Measurements from ENCODE around the gene AGFG2.
"Not testable (repeated sequence)": the region's sequence is repeated elsewhere in the genome, so short reads cannot be mapped to it uniquely, and the experiment has no call there.

AGFG2 gene

GRCh38 chr7:100555701-100556100 lies 16.7 kb downstream of the AGFG2 start:
- no peak for DNase-seq

DNA sequence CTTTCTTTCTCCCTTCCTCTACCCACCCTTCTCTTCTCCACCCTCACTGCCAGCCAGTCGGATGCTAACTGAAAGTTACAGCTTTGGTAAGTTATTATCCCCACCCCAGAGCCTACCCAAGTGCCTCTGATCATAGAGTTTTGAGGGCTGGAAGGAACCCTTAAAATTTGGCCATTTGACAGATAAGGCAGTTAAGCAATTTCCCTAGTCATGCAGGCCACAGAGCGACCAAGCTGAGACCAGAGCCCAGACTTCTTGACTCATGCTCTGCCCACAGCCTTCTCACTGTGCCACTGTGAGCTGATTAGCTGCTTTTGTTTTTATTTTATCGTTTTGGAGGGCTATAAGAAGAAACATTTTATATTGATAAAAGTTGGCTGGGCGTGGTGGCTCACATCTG lies 17.5 kb downstream of the AGFG2 start:
- DNase-seq = no peak

- DNase-seq = no peak
Measured at GRCh38 chr7:100559127-100559526, 20.1 kb downstream of the AGFG2 start.

DNA sequence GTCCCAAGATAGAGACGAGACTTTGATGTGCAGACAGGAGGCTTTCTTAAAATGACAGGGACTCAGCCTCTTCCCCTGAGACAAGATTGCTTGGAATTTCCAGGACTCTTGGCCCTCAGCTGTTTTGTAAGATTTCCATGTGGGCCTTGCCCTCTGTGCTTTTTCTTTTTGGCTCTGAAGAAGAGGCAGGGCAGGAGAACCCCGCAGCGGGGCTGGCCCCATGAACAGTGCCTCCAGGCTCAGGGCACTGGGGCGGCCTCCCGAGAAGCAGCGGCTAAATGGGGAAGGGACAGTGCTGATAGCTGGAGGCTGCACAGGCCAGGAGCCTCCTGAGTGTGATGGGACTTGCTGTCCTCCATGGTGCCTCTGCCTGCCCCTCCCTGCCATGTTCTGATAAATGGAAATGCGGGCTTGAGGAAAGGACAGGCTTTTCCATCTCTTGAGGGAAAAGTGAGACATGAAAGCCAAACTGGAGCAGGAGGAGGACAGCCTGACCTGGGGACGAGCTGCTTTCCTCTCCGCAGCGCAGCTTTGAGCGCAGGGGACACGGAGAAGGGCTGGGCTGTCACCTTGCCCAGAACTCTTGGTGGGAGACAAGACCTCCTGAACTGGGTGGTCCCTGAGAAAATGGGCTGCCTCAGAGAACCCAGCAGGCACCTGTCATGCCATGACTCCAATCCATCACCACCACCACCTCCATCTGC lies 22.6 kb downstream of the AGFG2 start:
- DNase-seq = no peak

- DNase-seq = no peak
Measured at GRCh38 chr7:100562195-100563099, 23.4 kb downstream of the AGFG2 start.

DNA sequence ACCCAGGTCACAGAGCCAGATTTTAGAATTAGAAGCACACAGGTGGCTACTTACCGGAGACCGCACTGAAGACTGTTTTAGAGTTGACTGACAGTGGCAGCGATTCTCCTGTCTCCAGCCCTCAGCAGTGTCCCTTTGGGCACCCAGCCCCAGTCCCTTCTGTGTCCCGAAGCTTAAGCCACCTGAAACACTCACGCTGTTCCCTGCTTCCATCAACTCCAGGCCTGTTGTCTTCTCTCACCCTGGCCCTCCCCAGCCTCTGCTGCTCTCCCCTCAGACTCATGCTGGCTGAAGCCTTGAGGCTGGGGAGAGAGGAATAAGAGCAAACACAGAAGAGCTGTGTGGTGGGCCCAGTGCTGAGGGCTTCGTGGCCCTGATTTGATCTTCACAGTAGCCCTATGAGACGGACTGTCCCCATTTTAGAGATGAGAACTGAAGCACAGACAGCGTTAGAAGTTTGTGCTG lies 24.1 kb downstream of the AGFG2 start:
- DNase-seq = no peak

GRCh38 chr7:100563809-100564400 lies 24.9 kb downstream of the AGFG2 start:
- DNase-seq = peak; percentile 88

DNA sequence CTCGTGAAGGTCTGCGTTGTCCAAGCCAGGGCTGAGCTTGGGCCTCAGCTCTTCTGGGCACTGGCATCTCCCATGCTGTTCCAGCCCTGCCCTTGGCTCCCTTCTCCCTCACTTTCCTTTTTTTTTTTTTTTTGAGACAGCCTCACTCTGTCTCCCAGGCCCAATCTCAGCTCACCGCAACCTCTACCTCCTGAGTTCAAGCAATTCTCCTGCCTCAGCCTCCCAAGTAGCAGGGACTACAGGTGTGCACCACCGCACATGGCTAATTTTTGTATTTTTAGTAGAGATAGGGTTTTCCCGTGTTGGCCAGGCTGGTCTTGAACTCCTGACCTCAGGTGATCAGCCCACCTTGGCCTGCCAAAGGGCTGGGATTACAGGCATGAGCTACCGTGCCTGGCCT lies 25.4 kb downstream of the AGFG2 start:
- not testable (repeated sequence) for DNase-seq

GRCh38 chr7:100565133-100565571 lies 26.1 kb downstream of the AGFG2 start:
- DNase-seq = no peak

DNA sequence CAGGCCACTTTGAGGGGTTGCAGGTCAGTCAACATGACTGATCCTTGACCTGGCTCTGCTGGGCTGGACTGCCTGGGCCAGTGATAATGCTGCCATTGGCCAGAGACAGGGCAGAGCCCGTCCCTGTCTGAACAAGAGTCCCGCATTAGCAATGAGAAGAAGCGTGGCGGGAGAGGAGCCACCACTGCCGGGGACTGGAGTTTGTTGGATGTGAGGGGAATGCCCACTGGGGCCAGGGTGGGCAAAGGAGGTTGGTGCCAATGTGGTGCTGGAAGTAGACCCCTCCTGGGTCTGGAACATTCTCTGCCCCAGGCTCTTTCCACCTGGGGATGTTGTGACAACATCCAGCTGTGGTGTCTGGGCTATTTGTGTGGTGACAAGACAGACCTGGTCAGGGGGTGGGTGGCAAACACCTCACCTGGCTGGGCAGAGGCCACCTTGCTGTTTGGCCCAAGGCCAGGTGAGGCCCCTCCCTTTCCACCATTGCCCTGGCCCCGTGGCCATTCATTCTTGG lies 27.1 kb downstream of the AGFG2 start:
- DNase-seq = no peak

DNA sequence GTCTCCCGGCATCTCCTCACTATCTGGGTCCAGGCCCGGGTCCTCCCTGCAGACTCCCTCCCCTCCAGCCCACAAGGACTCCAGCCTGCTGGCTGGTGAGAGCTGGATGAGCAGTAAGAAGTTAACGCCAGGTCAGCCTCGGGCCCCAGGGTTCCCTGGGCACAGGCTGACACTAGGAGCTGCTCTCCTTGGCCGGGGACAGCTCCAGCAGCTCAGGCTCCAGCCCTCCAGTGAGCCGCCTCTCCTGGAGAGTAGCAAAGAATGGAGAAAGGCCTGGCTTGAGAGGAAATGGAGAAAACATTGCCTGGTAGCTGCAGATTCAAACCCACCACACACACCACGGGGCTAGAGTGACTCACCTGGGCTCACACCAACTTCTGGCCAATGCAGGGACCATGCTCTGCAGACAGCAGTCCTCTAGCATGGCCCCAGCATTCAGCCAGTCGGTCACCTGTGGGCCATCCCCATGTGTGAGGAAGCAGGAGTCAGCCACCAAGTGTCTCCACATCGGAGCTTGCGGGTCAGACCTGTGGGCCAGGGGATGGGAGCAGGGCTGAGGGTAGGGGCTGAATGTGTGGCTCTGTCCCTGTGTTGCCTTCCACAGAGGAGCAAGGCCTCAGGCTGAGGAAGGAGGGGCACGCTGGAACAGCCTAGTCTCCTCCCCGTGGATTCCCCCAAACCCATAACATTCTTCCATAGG lies 28.2 kb downstream of the AGFG2 start:
- no peak for DNase-seq

DNA sequence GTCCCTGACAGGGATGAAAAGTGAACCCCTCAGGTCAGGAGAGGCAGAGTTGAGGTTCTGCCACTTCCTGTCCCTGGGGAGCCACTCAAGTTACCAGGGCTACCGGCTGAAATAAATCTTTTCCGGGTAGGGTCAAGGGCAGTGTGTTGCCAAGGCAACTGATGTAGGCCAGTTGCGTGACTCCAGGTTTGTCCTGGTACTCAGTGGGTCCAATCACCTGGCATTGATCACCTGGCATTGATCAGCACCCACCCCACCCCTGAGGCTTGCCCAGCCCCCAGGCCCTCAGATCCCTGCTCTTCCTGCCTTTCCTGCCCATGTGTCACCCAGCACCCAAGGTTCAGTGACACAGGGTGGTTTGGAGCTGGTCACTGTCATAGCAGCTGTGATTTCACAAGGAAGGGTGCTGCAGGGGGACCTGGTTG lies 28.8 kb downstream of the AGFG2 start:
- DNase-seq = no peak

DNA sequence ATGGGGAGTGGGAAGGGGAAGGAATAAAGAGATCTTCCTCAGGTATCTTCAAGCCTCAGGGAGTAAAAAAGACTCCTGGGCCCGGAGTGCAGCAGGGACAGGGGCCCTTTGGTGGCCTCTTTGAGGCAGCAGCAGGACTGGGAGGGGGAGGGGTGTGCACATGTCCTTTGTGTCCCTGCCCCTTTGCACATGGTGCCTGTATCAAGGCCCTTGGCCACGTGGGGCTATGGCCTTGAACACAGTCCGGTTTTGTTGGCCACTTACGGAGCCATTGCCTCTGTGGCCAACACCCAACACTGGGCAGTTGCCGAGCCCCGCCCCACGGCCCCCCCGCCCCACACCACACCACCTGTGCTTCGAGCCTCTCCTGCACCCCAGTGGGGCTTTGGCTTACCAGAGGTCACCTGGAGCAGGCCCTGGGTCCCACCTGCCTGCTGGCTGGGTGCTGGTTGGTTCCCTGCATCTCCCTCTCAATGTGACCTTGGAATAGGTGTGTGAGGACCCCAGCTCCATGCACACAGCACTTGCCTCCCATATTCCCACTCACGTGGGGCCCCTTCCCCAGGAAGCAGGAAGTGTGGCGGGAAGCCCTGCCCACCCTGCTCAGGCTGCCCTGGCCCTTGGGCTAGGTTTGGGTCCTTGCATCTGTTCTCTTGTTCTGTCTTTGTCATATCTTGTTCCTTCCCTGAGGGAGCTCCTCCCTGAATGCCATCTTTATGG lies 29.3 kb downstream of the AGFG2 start:
- no peak for DNase-seq

DNA sequence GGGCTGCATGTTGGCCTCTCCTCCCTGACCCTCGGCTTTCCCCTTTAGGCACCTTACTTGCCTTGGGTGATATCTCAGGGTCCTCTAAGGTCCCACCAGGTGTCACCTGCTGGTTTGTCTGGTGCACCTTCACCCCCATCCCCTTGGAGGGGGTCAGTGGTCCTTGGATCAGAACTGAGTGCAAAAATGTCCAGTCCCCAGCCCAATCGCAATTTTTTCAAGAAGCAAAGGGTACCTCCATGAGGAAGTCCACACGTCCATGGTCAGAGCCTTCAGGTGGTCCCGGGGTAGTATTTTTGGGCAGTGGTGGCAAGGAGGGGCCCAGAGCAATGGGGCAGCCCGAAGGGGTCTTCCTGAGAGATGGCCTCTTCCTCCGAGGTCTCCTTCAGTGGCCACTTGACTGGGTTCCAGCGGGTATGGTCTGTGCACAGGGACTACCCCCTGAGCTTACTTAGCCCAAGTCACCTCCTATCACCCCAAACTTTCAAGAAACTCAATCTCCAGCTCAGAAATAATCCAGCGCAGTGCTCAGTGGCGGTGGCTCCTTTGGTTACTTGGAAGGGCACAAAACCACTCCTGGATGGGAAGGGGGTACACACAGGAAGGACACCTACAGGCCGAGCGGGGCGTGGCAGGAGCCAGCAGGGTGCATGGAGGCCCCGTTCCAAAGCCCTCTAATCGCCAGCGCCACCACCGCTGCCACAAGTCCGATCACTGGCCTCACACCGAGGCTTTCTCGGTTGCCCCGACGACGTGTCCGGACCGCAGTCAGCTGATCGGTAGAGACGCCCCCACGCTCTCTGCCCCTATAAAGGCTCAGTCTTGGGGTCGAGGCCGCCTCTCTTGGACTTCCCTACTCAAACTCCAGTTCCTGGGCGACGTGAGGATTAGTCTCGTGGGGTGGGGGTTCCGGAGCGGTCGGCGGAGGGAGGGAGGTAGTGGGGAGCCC lies 30.2 kb downstream of the AGFG2 start:
- no peak for DNase-seq

- DNase-seq = no peak
Measured at GRCh38 chr7:100570954-100571828, 32.2 kb downstream of the AGFG2 start.

DNA sequence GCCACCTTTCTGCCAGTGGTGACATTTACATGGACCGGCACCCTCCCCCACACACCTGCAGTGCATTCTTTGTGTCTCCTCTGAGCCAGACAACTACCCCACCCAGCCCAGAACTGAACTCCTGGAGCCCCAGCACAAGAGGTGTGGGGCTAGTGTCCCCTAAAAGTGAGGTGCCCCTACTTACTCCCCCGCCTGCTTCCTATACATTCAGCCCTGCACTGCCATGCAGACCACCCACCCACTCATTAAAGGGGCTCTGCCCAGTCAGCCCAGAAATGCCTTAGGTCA lies 32.8 kb downstream of the AGFG2 start:
- no peak for DNase-seq

GRCh38 chr7:100572281-100572948 lies 33.4 kb downstream of the AGFG2 start:
- DNase-seq = no peak

DNA sequence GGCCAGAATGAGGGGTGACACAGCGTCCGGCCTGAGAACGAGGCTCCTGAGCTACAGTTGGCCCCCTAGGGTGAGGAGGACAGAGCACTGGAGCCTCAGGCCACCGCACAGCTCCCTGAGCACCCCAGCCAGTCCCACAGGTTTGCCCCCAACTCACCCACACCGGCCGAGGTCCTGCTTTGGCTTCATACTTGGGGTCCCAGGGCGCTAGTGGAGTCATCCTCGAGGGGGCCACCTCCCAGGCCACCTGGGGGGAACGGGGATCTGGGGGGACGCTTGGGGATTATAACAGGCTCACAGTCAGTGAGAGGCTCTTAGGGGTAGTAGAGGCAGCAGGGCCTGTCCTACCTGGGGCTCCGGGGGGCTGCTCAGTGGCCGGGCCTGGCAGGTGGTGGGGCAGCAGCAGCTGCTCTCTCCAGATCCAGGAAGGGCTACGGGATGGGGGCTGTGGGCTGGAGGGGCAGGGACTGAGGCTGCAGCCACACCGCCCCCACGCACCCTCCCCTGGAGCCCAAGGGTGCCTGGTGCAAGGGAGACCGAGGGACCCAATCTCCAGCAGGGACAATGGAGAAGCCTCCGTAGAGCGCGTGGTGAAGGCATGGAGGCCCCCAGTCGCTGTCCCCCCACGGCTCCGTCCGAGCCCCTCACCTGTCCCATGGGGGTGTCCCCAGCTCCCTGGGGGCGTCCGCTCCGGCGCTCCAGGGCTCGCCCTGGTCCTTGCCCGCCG lies 34.1 kb downstream of the AGFG2 start:
- DNase-seq = no peak
